HG03378 (cell line): ENCODE measurements around the gene DDX39B.
"Not testable (repeated sequence)": the region's sequence is repeated elsewhere in the genome, so short reads cannot be mapped to it uniquely, and the experiment has no call there.

Experiments
- ATAC-seq: cut with Tn5 transposase; IDR thresholded peaks from one replicate; pipeline ENCODE4 v1.9.1; 2021; ENCODE audit warnings: mild to moderate bottlenecking, moderate library complexity; ENCODE audit not compliant: unreplicated experiment

DDX39B gene

GRCh38 chr6:31575952-31576685, 34.3 kb upstream of the DDX39B start:
- ATAC-seq, result no peak

GRCh38 chr6:31575335-31575901, 33.6 kb upstream of the DDX39B start, which contains the start of gene TNF:
Gene TNF (plus strand): TSS chr6:31575565. CDS start chr6:31575742, 177 bp downstream.
- ATAC-seq, result no peak

GRCh38 chr6:31574106-31575061, 32.6 kb upstream of the DDX39B start:
- no peak for ATAC-seq

GRCh38 chr6:31573239-31574105, 31.7 kb upstream of the DDX39B start:
- no peak for ATAC-seq

- ATAC-seq, result peak; percentile 26
Observed at GRCh38 chr6:31572041-31572911, 30.5 kb upstream of the DDX39B start, which contains the start of gene LTA. Gene LTA (plus strand): TSS chr6:31572289. CDS start chr6:31572743, 454 bp downstream.

DNA sequence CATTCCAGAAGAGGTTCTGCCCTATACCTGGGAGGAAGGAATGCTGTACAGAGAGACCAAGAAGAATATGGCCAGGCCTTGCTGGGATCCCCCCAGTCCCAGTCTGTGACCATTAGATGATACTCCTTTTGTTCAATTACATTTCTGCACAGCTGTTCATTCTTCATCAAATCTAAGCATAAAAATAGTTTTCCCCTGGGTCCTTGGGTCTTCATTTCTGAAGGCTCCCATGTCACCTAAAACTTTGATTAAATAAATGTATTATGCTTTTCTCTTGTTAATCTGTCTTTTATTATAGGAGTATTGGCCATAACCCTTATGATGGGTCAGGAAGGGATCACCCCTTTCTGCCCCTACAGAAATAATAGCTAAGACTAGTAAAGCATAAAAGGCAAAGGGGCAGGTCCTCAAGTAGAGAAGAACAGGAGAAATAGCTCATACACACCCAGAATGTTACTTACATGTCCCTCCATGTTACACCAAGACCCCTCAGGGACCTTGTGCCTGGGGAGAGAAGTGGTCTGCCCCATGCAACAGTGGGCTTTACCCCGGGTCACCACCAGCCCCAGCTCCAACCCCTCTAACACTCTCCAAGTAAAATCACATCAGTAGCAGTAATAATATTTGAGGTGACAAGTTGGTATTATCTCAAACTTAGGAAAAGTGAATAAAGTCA, 28.2 kb upstream of the DDX39B start:
- ATAC-seq, result no peak

GRCh38 chr6:31568537-31568961, 26.7 kb upstream of the DDX39B start:
- peak; percentile 54 for ATAC-seq

- no peak for ATAC-seq
Observed at GRCh38 chr6:31567531-31568370, 25.9 kb upstream of the DDX39B start.

DNA sequence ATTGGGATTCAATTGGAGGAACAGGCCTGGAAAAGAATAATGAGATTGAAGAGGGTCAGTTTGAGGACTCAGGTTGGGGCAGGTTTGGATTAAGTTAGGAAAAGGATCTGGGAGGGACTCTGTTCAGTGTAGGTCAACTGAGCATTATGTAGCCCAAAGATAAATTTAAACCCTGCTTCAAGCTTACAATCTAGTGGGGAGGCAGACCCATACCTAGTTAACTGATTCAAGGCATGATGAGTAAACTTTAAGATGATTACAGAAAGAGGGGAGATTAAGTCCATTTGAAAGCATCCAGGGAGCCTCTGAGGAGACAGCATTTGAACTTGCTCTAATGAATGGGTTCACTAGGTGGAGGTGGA, 18.9 kb upstream of the DDX39B start:
- ATAC-seq, result no peak

GRCh38 chr6:31559958-31560696, 18.3 kb upstream of the DDX39B start:
- peak; percentile 60 for ATAC-seq

DNA sequence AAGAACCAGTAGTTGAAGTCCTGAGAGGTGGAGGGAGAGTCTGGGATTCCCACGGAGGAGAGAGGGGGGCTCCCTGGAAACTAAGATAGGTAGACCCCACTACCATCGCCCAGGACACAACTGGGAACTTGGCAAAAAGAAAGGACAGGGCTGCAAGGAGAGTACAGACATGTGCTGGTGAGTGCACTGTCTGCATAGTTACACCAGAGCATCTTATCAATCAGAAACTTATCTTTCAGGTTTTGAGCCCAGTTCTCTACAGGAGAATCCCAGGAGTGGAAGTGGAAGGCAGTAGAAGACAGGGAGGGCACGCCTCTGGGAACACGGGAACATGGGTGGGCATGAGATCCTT, 17.8 kb upstream of the DDX39B start:
- no peak for ATAC-seq

- no peak for ATAC-seq
Observed at GRCh38 chr6:31558631-31559500, 17.1 kb upstream of the DDX39B start.

DNA sequence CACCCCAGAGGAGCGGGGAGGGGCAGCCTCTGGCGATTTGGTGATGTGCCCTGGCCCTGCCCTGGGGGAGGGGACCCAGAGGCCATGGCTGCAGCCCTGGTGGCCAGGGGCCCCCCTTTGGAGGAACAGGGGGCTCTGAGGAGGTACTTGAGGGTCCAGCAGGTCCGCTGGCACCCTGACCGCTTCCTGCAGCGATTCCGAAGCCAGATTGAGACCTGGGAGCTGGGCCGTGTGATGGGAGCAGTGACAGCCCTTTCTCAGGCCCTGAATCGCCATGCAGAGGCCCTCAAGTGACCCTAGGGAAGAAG, 16.5 kb upstream of the DDX39B start:
- ATAC-seq, result no peak

DNA sequence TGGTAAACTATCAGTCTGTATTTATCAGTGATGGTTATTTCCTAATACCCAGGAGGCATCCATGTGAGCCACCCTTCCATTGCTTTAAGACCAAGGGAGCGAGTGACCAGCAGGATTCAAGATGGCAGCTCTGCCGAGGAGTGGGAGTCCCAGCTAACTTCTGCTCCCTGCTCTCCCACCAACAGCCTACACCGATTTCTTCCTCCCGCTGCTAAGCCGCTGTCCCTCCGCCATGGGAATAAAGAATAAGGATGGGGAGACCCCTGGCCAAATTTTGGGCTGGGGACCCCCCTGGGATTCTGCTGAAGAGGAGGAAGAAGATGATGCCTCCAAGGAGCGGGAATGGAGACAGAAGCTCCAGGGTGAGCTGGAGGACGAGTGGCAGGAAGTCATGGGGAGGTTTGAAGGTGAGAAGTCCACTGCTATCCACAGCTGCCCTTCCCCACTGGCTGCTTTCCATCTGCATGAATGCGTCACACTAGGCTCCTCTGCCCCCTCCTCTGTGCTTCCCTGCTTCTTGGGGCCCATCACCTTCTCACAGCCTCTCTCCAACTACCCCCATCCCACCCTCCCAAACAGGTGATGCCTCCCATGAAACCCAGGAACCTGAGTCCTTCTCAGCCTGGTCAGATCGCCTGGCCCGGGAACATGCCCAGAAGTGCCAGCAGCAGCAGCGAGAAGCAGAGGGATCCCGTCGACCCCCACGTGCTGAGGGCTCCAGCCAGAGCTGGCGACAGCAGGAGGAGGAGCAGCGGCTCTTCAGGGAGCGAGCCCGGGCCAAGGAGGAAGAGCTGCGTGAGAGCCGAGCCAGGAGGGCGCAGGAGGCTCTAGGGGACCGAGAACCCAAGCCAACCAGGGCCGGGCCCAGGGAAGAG, 15.9 kb upstream of the DDX39B start:
- ATAC-seq, result no peak

- ATAC-seq, result no peak
Observed at GRCh38 chr6:31556307-31556706, 14.5 kb upstream of the DDX39B start.

GRCh38 chr6:31551371-31551770, 9.6 kb upstream of the DDX39B start:
- not testable (repeated sequence) for ATAC-seq
